Mesendoderm (in vitro differentiated cells): ENCODE data around the gene PRDX3. TPM values are rescaled to one million over a fixed set of nuclear protein-coding genes. Genes with fewer than 3 reads are reported as not detected.

Experiments used
- DNase-seq: peaks from one replicate; pipeline ENCODE4 v3.0.0; 2013
- H2AK5ac ChIP-seq: 2 replicates; pipeline ENCODE4 v1.6.1; 2013; ENCODE audit warnings: low read length, inconsistent platforms
- H2BK120ac ChIP-seq: 2 replicates; pipeline ENCODE4 v1.6.1; 2013; ENCODE audit warnings: low read depth, mild to moderate bottlenecking, low read length, moderate library complexity, mixed read lengths
- H2BK15ac ChIP-seq: replicated peaks from 2 replicates; pipeline ENCODE4 v1.6.1; 2013; ENCODE audit warnings: low read depth, mild to moderate bottlenecking, moderate library complexity
- H2BK5ac ChIP-seq: 2 replicates; pipeline ENCODE4 v1.6.1; 2013; ENCODE audit warnings: low read length, inconsistent platforms
- H3K18ac ChIP-seq: 2 replicates; pipeline ENCODE4 v1.6.1; 2013; ENCODE audit warnings: mild to moderate bottlenecking, low read length, mixed read lengths
- H3K23ac ChIP-seq: one replicate; pipeline ENCODE4 v1.6.1; 2013; ENCODE audit warnings: low read length
- H3K27ac ChIP-seq: 2 replicates; pipeline ENCODE4 v1.5.1; 2013; ENCODE audit warnings: low read depth, mild to moderate bottlenecking, inconsistent platforms, low read length, moderate library complexity
- H3K27me3 ChIP-seq: 2 replicates; pipeline ENCODE4 v1.6.1; 2013; ENCODE audit warnings: low read length, control low read depth, mild to moderate bottlenecking, inconsistent platforms; ENCODE audit not compliant: insufficient read depth, poor library complexity
- H3K36me3 ChIP-seq: 2 replicates; pipeline ENCODE4 v1.6.1; 2013; ENCODE audit warnings: low read length, inconsistent platforms; ENCODE audit not compliant: control insufficient read depth, insufficient read depth
- H3K4ac ChIP-seq: one replicate; pipeline ENCODE4 v1.6.1; 2013; ENCODE audit warnings: low read depth, mild to moderate bottlenecking, low read length, moderate library complexity
- H3K4me1 ChIP-seq: 2 replicates; pipeline ENCODE4 v1.6.1; 2013; ENCODE audit warnings: low read depth, low read length, inconsistent platforms; ENCODE audit not compliant: control insufficient read depth
- H3K4me2 ChIP-seq: 2 replicates; pipeline ENCODE4 v1.6.1; 2013; ENCODE audit warnings: low read length
- H3K4me3 ChIP-seq: 2 replicates; pipeline ENCODE4 v1.5.1; 2013; ENCODE audit warnings: mild to moderate bottlenecking, low read length
- H3K56ac ChIP-seq: one replicate; pipeline ENCODE4 v1.6.1; 2013; ENCODE audit warnings: low read length
- H3K79me1 ChIP-seq: 2 replicates; pipeline ENCODE4 v1.6.1; 2013; ENCODE audit warnings: low read length, inconsistent platforms
- H3K79me2 ChIP-seq: 2 replicates; pipeline ENCODE4 v1.6.1; 2013; ENCODE audit warnings: mild to moderate bottlenecking, low read length; ENCODE audit not compliant: control insufficient read depth, insufficient read depth
- H3K9ac ChIP-seq: 2 replicates; pipeline ENCODE4 v1.6.1; 2013; ENCODE audit warnings: low read length, inconsistent platforms
- H4K5ac ChIP-seq: one replicate; pipeline ENCODE4 v1.6.1; 2013; ENCODE audit warnings: low read length
- H4K8ac ChIP-seq: one replicate; pipeline ENCODE4 v1.6.1; 2013; ENCODE audit warnings: low read depth, mild to moderate bottlenecking, control low read depth, low read length, moderate library complexity
- WGBS: extraction: QIAGEN DNeasy Blood & Tissue Kit; methylation state at CpG from one replicate; pipeline ENCODE4 v1.1.7; 2013; ENCODE audit warnings: low lambda C conversion rate, missing lambda C conversion rate; ENCODE audit not compliant: insufficient coverage; ENCODE audit errors: extremely low coverage; 5-methylcytosine and 5-hydroxymethylcytosine counted together
- small RNA-seq: library from polyadenylated mRNA; stranded (forward); fragments of <200 nt; extraction: miRNeasy Mini kit (QIAGEN cat#:217004); gene quantifications from one replicate; pipeline ENCODE3, GENCODE V24; 2013; ENCODE audit not compliant: insufficient read depth

The PRDX3 gene

GRCh38 chr10:119118231-119118630, 60.4 kb downstream of the PRDX3 start:
- Histone ChIP-seq H3K79me2 (no peaks in the 10 kb centered on the region), H2AK5ac (no peak overlapping the region), H2BK15ac (no peak overlapping the region), H3K23ac (no peak overlapping the region), H4K8ac (no peak overlapping the region), H2BK5ac (no peak overlapping the region), H3K4me2 (no peak overlapping the region), H3K79me1 (no peaks in the 10 kb centered on the region), H4K5ac (no peak overlapping the region), H3K36me3 (peaks cover 10% of the 10 kb centered on the region), H3K27ac (no peak overlapping the region), H3K4ac (no peak overlapping the region), H3K9ac (no peak overlapping the region), H2BK120ac (no peak overlapping the region), H3K56ac (no peak overlapping the region), H3K18ac (no peak overlapping the region), H3K4me3 (no peak overlapping the region), H3K4me1 (no peaks in the 10 kb centered on the region), H3K27me3 (no peaks in the 10 kb centered on the region)
- WGBS: no CpG with 5 or more reads among the region's 5 CpGs
- DNase-seq: no peak

Small RNA genes within 50 kb of the gene (small RNA-seq; reads per million reads assigned to genes)
- not detected for gene RN7SL749P
